Right renal pelvis (tissue), 4 donors: ENCODE measurements around the gene NUDT19. TPM values are rescaled to one million over a fixed set of nuclear protein-coding genes. Genes with fewer than 3 reads are reported as not detected.
"Not testable (repeated sequence)": the region's sequence is repeated elsewhere in the genome, so short reads cannot be mapped to it uniquely, and the experiment has no call there.

ENCODE experiments used
- DNase-seq, 4 donors: peaks; one replicate each; pipeline ENCODE4 v3.0.0-alpha.2; 2013; ENCODE audit warnings: low read depth in 4 of 4, low spot score in 3 of 4, missing footprints in 1 of 4
- polyA plus RNA-seq, 4 donors: library from polyadenylated mRNA; unstranded; fragments of 120-200 nt; gene quantifications; one replicate each; pipeline ENCODE4 v1.2.1, GENCODE V29; 2013; ENCODE audit not compliant: insufficient read length in 4 of 4

NUDT19 gene
- polyA plus RNA-seq, 4 donors: 11.5 to 14.2 (median 13.1) TPM

- DNase-seq: not testable (repeated sequence)
Measured at GRCh38 chr19:32704006-32704405, 12.4 kb downstream of the NUDT19 start.

GRCh38 chr19:32708457-32708856, 16.8 kb downstream of the NUDT19 start:
- DNase-seq: no peak

DNA sequence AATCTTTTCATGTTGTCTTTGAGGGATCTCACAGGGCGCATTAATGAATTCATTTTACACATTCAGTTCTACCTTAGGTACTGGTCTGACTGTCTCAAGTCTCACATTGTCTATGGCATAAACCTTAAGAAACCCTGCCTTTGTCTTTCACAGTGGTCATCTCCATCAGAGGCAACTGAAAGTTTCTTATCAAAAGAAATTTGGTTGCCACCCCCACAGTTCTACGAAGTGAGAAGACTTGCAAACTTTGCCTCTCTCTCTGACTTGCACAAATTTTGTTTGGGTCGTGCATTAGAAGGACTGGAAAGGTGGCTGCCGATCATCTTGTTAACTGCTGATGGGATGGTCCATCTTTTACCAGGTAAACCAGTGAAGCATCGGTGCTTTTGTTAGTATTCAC, 17.4 kb downstream of the NUDT19 start:
- no peak for DNase-seq

DNA sequence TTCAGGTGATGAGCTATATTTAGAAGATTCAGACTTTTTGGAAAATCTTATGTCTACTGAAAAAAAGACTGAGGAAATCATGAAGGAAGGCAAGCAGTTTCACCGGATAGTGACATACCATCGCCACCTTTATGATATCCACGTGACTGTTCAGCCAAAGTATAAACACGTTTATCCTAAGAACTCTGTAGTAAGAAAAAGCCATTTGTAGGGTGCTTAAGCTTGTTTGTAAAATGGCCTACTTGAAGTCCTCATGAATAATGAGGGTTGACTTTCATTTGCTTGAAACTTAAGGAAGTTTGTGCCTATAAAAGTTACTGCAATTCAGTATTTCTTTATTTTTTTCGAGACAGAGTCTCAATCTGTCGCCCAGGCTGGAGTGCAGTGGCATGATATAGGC, 20.1 kb downstream of the NUDT19 start:
- no peak for DNase-seq

GRCh38 chr19:32716203-32716602, 24.6 kb downstream of the NUDT19 start:
- DNase-seq: not testable (repeated sequence)

DNA sequence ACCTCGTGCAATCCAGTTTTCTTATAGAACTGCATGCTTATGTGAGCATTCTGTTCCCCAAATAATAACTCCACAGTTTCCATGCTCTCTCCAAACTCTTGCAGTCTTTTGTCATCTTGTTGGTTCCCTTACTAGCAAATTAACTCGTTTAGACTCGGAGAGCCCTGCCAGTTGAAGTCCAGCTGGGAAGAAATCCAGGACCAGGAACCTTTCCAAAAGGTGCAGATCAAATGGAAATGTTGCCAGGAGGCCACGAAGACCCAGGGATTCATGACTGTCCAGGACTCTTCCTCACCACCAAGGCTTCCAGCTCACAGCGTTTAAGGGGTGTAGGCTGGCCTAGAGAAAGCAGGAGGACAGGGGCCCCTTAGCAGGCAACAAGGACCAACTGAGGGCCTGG, 25.9 kb downstream of the NUDT19 start:
- no peak for DNase-seq

GRCh38 chr19:32718286-32718685, 26.7 kb downstream of the NUDT19 start:
- DNase-seq: no peak

GRCh38 chr19:32719611-32720059, 28.0 kb downstream of the NUDT19 start, which contains the start of gene TDRD12:
Gene TDRD12 (plus strand): TSS chr19:32719767. CDS start chr19:32720073, 306 bp downstream.
- no peak for DNase-seq

DNA sequence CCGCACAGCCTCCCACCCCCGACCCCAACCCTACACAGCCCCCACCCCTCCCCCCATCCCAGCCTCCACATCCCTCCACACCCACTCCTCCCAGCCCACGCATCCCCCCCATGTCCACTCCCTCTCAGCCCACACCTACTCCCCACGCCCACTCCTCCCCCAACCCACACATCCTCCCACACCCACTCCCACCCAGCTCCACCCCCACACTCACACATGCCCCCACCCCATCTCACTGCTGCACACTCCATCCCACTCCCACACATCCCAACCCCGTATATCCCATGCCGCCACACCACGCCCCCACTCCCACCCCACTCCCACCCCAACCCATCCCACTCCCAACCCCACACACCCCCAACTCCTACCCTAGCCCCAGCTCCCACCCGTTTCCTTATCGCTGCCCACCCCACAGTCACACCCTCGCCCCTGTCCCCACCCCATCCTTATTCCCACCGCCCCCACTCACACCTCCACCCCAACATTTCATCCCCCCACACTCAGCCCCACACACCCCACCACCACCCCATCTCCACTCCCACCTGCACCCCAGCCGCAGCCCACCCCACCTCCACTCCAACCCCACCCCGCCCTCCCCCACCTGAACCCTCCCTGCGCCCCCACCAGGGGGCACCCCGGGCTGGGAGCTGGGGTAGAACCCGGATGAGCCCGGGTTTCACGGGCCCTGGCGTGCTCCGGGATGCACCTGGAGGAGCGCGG, 28.8 kb downstream of the NUDT19 start:
- no peak for DNase-seq

GRCh38 chr19:32720936-32721250, 29.3 kb downstream of the NUDT19 start:
- DNase-seq: no peak

- no peak for DNase-seq
Measured at GRCh38 chr19:32735936-32736335, 44.3 kb downstream of the NUDT19 start.

- no peak for DNase-seq
Measured at GRCh38 chr19:32743021-32743420, 51.4 kb downstream of the NUDT19 start.

DNA sequence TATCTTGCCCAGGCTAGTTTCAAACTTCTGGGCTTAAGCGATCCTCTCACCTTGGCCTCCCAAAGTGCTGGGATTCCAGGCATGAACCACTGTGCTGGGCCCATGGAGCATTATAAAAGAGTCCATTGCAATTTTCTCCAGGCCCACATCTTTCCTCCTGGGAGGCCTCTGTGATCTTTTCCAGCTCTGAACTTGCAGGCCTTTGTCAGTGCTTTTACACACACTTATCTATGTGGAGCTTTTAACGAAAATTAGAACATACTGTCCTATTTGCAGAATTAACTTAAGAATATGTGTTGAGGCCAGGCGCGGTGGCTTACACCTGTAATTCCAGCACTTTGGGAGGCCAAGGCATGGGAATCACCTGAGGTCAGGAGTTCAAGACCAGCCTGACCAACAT, 51.8 kb downstream of the NUDT19 start:
- DNase-seq: no peak

DNA sequence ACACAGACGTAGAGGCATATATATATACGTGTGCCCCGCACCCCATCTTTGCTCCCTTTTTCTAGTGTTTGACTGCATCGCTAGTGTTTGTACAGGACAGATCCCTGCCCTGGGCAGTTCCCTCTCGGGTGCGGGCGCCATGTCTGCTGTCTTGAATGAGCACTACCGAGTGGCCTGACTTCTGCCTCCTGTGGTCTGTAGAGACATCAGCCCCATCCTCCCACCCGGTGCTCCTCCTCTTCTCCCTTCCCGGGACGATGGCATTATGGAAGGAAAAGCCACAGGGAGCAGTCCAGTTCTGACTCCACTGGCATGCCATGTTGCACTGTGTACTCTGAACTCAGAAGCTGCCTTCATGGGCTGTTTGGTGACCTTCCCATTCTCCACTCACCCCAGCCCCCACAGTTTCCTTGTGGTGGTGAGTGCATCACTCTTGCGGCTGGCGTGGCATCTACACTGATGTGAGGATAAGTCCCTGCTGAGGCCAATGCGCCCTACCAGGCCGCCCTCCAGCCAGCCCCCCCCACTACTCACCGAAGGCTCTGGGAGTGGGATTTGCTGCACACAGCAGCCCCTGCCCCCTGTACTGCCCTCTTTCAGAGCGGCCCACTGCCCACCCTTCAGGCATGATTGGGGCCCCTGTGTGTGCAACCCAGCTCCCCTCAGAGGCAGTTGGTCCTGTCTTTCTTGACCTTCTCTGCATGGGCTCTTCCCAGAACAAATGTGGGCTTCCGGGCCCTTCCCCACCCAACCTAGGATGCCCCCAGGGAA, 53.1 kb downstream of the NUDT19 start:
- no peak for DNase-seq

DNA sequence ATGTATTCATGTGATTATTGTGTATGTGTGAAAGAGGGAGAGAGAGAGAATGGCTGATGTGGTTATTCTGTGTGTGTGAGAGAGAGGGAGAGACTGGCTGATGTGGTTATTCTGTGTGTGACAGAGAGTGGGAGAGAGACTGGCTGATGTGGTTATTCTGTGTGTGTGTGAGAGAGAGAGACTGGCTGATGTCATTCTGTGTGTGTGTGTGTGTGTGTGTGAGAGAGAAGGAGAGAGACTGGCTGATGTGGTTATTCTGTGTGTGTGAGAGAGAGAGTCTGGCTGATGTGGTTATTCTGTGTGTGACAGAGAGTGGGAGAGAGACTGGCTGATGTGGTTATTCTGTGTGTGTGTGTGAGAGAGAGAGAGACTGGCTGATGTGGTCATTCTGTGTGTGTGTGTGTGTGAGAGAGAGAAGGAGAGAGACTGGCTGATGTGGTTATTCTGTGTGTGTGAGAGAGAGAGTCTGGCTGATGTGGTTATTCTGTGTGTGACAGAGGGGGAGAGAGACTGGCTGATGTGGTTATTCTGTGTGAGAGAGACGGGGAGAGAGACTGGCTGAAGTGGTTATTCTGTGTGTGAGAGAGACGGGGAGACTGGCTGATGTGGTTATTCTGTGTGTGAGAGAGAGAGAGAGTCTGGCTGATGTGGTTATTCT, 54.1 kb downstream of the NUDT19 start:
- DNase-seq: not testable (repeated sequence)

GRCh38 chr19:32746631-32747196, 55.1 kb downstream of the NUDT19 start:
- DNase-seq: not testable (repeated sequence)

- DNase-seq: no peak
Measured at GRCh38 chr19:32748497-32748896, 56.9 kb downstream of the NUDT19 start.

DNA sequence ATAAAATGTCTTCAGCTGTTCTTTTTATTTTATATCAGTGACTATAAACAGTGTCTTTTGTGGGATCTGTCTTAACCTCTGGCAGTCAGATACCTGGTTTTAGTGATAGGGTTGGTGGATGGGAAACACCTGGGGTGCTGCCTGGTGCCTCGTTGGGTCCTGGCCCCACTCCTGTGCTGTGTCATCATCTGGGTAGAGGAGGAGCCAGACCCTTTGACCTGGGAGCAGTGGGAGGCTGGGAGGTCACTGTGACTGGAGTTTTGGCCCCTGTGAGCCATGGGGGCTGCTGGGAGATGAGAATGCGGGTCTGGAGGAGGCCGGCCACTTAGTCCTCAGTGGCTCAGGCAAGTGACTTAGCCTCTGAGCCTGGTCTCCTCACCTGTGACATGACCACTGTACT, 57.3 kb downstream of the NUDT19 start:
- DNase-seq: no peak

GRCh38 chr19:32749361-32749760, 57.7 kb downstream of the NUDT19 start:
- DNase-seq: no peak

- no peak for DNase-seq
Measured at GRCh38 chr19:32750441-32751055, 58.9 kb downstream of the NUDT19 start.

- no peak for DNase-seq
Measured at GRCh38 chr19:32751066-32751465, 59.4 kb downstream of the NUDT19 start.
